ENCODE data around the gene STRN.
"Not testable (repeated sequence)": the region's sequence is repeated elsewhere in the genome, so short reads cannot be mapped to it uniquely, and the experiment has no call there.

Gene STRN

DNA sequence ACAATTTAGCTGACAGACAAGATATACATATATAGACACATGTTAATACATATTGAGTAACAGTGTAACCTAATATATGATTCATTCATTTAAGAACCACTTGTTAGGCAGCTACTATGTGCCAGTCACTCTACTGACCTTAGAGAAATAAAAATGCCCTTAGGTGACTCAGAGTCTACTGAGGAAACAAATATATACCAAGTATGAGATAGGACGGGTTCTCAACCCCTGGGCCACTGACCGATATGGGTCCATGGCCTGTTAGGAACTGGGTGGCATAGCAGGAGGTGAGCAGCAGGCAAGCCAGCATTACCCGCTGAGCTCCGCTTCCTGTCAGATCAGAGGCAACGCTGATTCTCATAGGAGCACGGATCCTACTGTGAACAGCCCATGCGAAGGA, 14.8 kb downstream of the STRN start:
- H3K4me2 ChIP-seq (ENCODE audit: low read length), result no peak overlapping the region
- no peak overlapping the region for H2AFZ ChIP-seq (ENCODE audit: low read length)
- no peaks in the 10 kb centered on the region for H4K20me1 ChIP-seq (ENCODE audit: insufficient read depth, low read length)
- H3K36me3 ChIP-seq (ENCODE audit: insufficient read depth, low read length), result no peaks in the 10 kb centered on the region
- TF ChIP-seq EZH2 (IDR thresholded peaks at IDR 0.05; ENCODE audit: borderline replicate concordance, low read length), result no peak
- TF ChIP-seq, protein P1, sequence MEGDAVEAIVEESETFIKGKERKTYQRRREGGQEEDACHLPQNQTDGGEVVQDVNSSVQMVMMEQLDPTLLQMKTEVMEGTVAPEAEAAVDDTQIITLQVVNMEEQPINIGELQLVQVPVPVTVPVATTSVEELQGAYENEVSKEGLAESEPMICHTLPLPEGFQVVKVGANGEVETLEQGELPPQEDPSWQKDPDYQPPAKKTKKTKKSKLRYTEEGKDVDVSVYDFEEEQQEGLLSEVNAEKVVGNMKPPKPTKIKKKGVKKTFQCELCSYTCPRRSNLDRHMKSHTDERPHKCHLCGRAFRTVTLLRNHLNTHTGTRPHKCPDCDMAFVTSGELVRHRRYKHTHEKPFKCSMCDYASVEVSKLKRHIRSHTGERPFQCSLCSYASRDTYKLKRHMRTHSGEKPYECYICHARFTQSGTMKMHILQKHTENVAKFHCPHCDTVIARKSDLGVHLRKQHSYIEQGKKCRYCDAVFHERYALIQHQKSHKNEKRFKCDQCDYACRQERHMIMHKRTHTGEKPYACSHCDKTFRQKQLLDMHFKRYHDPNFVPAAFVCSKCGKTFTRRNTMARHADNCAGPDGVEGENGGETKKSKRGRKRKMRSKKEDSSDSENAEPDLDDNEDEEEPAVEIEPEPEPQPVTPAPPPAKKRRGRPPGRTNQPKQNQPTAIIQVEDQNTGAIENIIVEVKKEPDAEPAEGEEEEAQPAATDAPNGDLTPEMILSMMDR (IDR thresholded peaks at IDR 0.05; ENCODE audit: low read length), result no peak
- no peak overlapping the region for H3K4me3 ChIP-seq (ENCODE audit: low read depth, low read length, poor library complexity, severe bottlenecking)
- no peak overlapping the region for H3K9ac ChIP-seq (ENCODE audit: low read length)
- peaks cover 12% of the 10 kb centered on the region for H3K4me1 ChIP-seq (ENCODE audit: insufficient read depth, low read length, severe bottlenecking)
- H3K79me2 ChIP-seq (ENCODE audit: insufficient read depth, low read length), result peaks cover 37% of the 10 kb centered on the region
- no peaks in the 10 kb centered on the region for H3F3A ChIP-seq (ENCODE audit: insufficient read depth, low read length)
- no peaks in the 10 kb centered on the region for H3K9me2 ChIP-seq (ENCODE audit: low read depth, low read length)
- H3K27ac ChIP-seq (ENCODE audit: low read depth, low read length, poor library complexity, severe bottlenecking), result no peak overlapping the region
- H3K27me3 ChIP-seq (ENCODE audit: insufficient read depth, low read length), result no peaks in the 10 kb centered on the region
- no peaks in the 10 kb centered on the region for H3K9me3 ChIP-seq (ENCODE audit: low read length)

DNA sequence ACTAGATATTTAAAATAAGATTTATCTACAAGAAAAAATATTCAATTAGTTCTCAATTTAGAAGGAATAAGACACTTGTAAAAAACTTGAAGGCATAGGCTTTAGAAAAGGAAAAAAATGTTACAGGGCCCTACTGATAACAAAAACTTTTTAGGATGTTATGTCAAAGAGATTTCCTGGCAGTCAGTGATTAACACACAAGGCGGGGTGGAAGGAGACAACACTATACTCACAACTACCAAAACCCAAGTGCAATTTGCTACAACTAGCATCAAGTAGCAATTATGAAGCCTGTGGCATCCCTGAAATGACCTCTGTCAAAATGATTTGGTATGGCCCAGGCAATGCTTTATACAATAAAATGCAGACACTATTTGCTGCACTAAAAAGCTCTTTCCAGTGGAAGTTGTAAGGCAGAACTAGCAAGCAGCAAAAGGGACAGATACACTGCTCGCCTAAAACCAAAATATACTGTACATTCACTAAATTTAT, 15.3 kb downstream of the STRN start:
- H3K4me2 ChIP-seq (ENCODE audit: low read length), result no peak overlapping the region
- H3K36me3 ChIP-seq (ENCODE audit: insufficient read depth, low read length), result no peaks in the 10 kb centered on the region
- H4K20me1 ChIP-seq (ENCODE audit: insufficient read depth, low read length), result no peaks in the 10 kb centered on the region
- TF ChIP-seq, protein P1 (IDR thresholded peaks at IDR 0.05; ENCODE audit: low read length), result no peak
- TF ChIP-seq EZH2 (IDR thresholded peaks at IDR 0.05; ENCODE audit: borderline replicate concordance, low read length), result no peak
- no peak overlapping the region for H3K4me3 ChIP-seq (ENCODE audit: low read depth, low read length, poor library complexity, severe bottlenecking)
- H3F3A ChIP-seq (ENCODE audit: insufficient read depth, low read length), result no peaks in the 10 kb centered on the region
- H2AFZ ChIP-seq (ENCODE audit: low read length), result no peak overlapping the region
- no peaks in the 10 kb centered on the region for H3K9me3 ChIP-seq (ENCODE audit: low read length)
- H3K9me2 ChIP-seq (ENCODE audit: low read depth, low read length), result no peaks in the 10 kb centered on the region
- peaks cover 7% of the 10 kb centered on the region for H3K4me1 ChIP-seq (ENCODE audit: insufficient read depth, low read length, severe bottlenecking)
- peaks cover 36% of the 10 kb centered on the region for H3K79me2 ChIP-seq (ENCODE audit: insufficient read depth, low read length)
- no peak overlapping the region for H3K9ac ChIP-seq (ENCODE audit: low read length)
- no peaks in the 10 kb centered on the region for H3K27me3 ChIP-seq (ENCODE audit: insufficient read depth, low read length)
- H3K27ac ChIP-seq (ENCODE audit: low read depth, low read length, poor library complexity, severe bottlenecking), result no peak overlapping the region

DNA sequence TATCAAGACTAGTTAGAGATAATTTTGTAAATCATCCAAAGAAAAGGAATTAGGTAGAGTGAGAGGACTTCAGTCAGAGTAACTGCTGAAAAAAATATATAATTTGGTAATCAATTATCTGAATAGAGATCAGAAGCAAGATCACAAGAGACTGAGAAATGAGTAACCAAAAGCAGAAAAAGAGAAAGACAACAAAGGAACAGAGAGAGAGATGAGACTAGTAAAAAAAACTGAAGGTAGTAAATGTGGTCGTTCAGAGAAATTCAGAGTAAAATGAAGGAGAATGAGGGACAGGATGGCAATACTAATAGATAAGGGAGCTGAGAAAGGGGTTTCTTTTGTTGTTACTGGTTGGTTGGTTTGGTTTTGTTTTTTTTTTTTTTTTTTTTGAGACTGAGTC, 16.5 kb downstream of the STRN start:
- TF ChIP-seq EZH2 (IDR thresholded peaks at IDR 0.05; ENCODE audit: borderline replicate concordance, low read length), result no peak
- TF ChIP-seq, protein P1 (IDR thresholded peaks at IDR 0.05; ENCODE audit: low read length), result no peak
- no peak overlapping the region for H3K4me3 ChIP-seq (ENCODE audit: low read depth, low read length, poor library complexity, severe bottlenecking)
- H3K9me3 ChIP-seq (ENCODE audit: low read length), result no peaks in the 10 kb centered on the region
- H3K4me1 ChIP-seq (ENCODE audit: insufficient read depth, low read length, severe bottlenecking), result no peaks in the 10 kb centered on the region
- H3K79me2 ChIP-seq (ENCODE audit: insufficient read depth, low read length), result peaks cover 27% of the 10 kb centered on the region
- H3K27ac ChIP-seq (ENCODE audit: low read depth, low read length, poor library complexity, severe bottlenecking), result no peak overlapping the region
- no peaks in the 10 kb centered on the region for H3K9me2 ChIP-seq (ENCODE audit: low read depth, low read length)
- H3K4me2 ChIP-seq (ENCODE audit: low read length), result no peak overlapping the region
- no peaks in the 10 kb centered on the region for H4K20me1 ChIP-seq (ENCODE audit: insufficient read depth, low read length)
- no peaks in the 10 kb centered on the region for H3K36me3 ChIP-seq (ENCODE audit: insufficient read depth, low read length)
- no peak overlapping the region for H3K9ac ChIP-seq (ENCODE audit: low read length)
- H3K27me3 ChIP-seq (ENCODE audit: insufficient read depth, low read length), result no peaks in the 10 kb centered on the region
- H2AFZ ChIP-seq (ENCODE audit: low read length), result no peak overlapping the region
- H3F3A ChIP-seq (ENCODE audit: insufficient read depth, low read length), result no peaks in the 10 kb centered on the region

DNA sequence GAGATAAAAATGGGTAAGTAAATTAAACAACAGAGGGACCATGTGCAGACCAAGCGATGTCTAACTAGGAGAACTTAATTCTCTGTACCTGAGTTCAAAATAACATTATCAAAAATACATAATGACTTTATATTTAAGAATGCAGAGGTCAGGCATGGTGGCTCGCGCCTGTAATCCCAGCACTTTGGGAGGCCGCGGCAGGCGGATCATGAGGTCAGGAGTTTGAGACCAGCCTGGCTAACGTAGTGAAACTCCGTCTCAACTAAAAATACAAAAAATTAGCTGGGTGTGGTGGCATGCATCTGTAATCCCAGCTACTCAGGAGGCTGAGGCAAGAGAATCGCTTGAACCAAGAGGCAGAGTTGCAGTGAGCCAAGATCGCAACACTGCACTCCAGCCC, 21.1 kb downstream of the STRN start:
- not testable (repeated sequence) for H3K4me1 ChIP-seq (ENCODE audit: insufficient read depth, low read length, severe bottlenecking); H3K4me3 ChIP-seq (ENCODE audit: low read depth, low read length, poor library complexity, severe bottlenecking); H2AFZ ChIP-seq (ENCODE audit: low read length); H4K20me1 ChIP-seq (ENCODE audit: insufficient read depth, low read length); H3K27ac ChIP-seq (ENCODE audit: low read depth, low read length, poor library complexity, severe bottlenecking); H3F3A ChIP-seq (ENCODE audit: insufficient read depth, low read length); H3K9ac ChIP-seq (ENCODE audit: low read length); H3K36me3 ChIP-seq (ENCODE audit: insufficient read depth, low read length); H3K4me2 ChIP-seq (ENCODE audit: low read length); H3K9me3 ChIP-seq (ENCODE audit: low read length); H3K27me3 ChIP-seq (ENCODE audit: insufficient read depth, low read length); H3K9me2 ChIP-seq (ENCODE audit: low read depth, low read length)
- peaks cover 23% of the 10 kb centered on the region for H3K79me2 ChIP-seq (ENCODE audit: insufficient read depth, low read length)
